Naive B cell (primary cell): ENCODE results near the gene MYF6. TPM values are rescaled to one million over a fixed set of nuclear protein-coding genes. Genes with fewer than 3 reads are reported as not detected.

Experiments used
- ATAC-seq, 2 donors: fragments of 150-1000 bp; cut with Tn5 transposase; 2 replicates each; pipeline ENCODE4 v1.10.0; 2021; ENCODE audit warnings: low read depth in 2 of 2, mild to moderate bottlenecking in 2 of 2, moderate library complexity in 2 of 2
- DNase-seq: peaks from one replicate; pipeline ENCODE4 v3.0.0; 2022
- H3K27ac Mint-ChIP-seq, 6 donors: one replicate each; pipeline ENCODE4 v1.8.0; 2020 to 2022; ENCODE audit warnings: mild to moderate bottlenecking in 6 of 6, mixed read lengths in 6 of 6, moderate library complexity in 5 of 6, inconsistent platforms in 2 of 6
- H3K27me3 Mint-ChIP-seq, 3 donors: one replicate each; pipeline ENCODE4 v1.8.0; 2021 to 2022; ENCODE audit warnings: mixed read lengths in 3 of 3, mild to moderate bottlenecking in 1 of 3
- H3K36me3 Mint-ChIP-seq, 2 donors: one replicate each; pipeline ENCODE4 v1.8.0; 2020 to 2022; ENCODE audit warnings: mixed read lengths in 2 of 2, inconsistent platforms in 1 of 2, mild to moderate bottlenecking in 1 of 2
- H3K4me1 Mint-ChIP-seq, 3 donors: one replicate each; pipeline ENCODE4 v1.8.0; 2020 to 2022; ENCODE audit warnings: mixed read lengths in 3 of 3, inconsistent platforms in 1 of 3, mild to moderate bottlenecking in 1 of 3, moderate library complexity in 1 of 3
- H3K4me3 Mint-ChIP-seq, 8 donors: one replicate each; pipeline ENCODE4 v1.8.0; 2020 to 2022; ENCODE audit warnings: mild to moderate bottlenecking in 8 of 8, mixed read lengths in 8 of 8, moderate library complexity in 8 of 8, inconsistent platforms in 2 of 8
- H3K9me3 Mint-ChIP-seq, 7 donors: one replicate each; pipeline ENCODE4 v1.8.0; 2020 to 2022; ENCODE audit warnings: mixed read lengths in 7 of 7, mild to moderate bottlenecking in 5 of 7, inconsistent platforms in 2 of 7, moderate library complexity in 1 of 7
- polyA plus RNA-seq, 6 donors: library from polyadenylated mRNA; unstranded; fragments of 300-500 nt; fragmentation: Illumina TruSeq; gene quantifications; one replicate each; pipeline ENCODE4 v1.2.3, GENCODE V29; 2021; ENCODE audit warnings: low read depth in 6 of 6

The MYF6 gene
- polyA plus RNA-seq, 6 donors from 2014 or later, result 1.1 TPM; not detected in 5

DNA sequence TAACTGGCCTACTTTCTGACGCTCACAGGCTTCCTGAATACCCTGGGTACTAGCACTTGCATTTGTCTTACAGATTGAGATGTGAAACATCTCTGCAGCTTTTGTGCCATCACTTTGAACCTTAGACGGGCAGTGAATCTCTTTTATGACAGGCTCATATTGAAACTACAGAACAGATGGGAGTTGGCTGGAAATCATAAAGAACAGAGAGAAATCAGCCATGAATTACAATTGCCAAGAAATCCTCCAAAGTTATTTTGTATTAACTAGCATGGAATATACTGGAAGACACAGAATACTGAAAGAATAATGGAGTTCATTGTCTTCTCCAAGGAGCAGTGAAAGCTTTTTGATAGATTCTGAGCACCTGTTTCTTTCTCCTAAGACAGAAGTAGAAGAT, 42.0 kb downstream of the MYF6 start:
- Mint-ChIP-seq H3K36me3 (no peaks in the 10 kb centered on the region), H3K4me1 (no peaks in the 10 kb centered on the region), H3K27me3 (no peaks in the 10 kb centered on the region), H3K4me3 (no peak overlapping the region), H3K27ac (no peak overlapping the region), H3K9me3 (peaks cover 0 to 4% (median 0%) of the 10 kb centered on the region in 7 donors)
- DNase-seq, result no peak
- no peak for ATAC-seq

DNA sequence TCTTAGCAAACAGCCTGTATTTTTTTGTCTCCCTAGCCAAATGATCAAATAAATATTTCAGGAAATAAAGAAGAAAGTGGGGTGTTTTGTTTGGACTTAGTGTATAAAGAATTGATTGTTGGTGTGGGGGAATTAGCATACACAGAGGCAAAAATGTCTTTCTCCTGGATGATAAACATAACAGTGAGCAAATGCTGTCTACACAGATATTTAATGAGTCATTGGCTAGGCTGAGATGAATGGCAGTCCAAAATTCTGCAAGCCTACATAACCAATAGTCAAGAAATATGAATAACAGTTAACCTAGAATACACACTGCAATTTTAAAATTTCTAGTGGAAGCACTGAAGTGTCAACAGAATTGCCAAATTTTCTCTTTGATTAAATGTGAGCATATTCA, 45.0 kb downstream of the MYF6 start:
- H3K36me3 Mint-ChIP-seq, result no peaks in the 10 kb centered on the region
- no peaks in the 10 kb centered on the region for H3K27me3 Mint-ChIP-seq
- DNase-seq (no peak), ATAC-seq (no peak)
- H3K27ac Mint-ChIP-seq, result no peak overlapping the region
- no peaks in the 10 kb centered on the region for H3K4me1 Mint-ChIP-seq
- peaks cover 0 to 10% (median 0%) of the 10 kb centered on the region in 7 donors for H3K9me3 Mint-ChIP-seq
- no peak overlapping the region for H3K4me3 Mint-ChIP-seq

GRCh38 chr12:80754274-80754673, 46.8 kb downstream of the MYF6 start:
- Mint-ChIP-seq H3K36me3 (no peaks in the 10 kb centered on the region), H3K4me3 (no peak overlapping the region), H3K27me3 (no peaks in the 10 kb centered on the region), H3K27ac (no peak overlapping the region), H3K9me3 (peaks cover 0 to 10% (median 0%) of the 10 kb centered on the region in 7 donors), H3K4me1 (no peaks in the 10 kb centered on the region)
- DNase-seq (no peak), ATAC-seq (no peak)

DNA sequence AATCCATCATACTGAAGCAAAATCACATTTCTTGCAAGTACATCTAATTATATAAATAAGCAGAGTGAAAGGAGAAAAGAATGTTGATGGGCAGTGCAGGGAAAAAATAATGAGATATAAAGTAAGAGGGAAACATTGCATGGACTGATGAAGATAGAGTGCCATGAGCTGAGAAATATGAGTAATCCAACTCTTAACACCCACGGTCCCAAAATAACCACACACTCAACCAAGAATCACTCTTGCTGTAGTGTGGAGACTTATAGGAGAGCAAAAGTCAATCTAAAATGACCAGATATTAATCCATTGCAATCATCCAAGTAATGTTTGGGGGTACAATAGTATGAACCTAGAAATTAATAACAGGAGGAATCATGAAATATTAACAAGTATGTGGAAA, 49.4 kb downstream of the MYF6 start:
- Mint-ChIP-seq H3K9me3 (peaks cover 0 to 10% (median 0%) of the 10 kb centered on the region in 7 donors), H3K27ac (no peak overlapping the region), H3K36me3 (no peaks in the 10 kb centered on the region), H3K4me1 (no peaks in the 10 kb centered on the region), H3K4me3 (no peak overlapping the region), H3K27me3 (no peaks in the 10 kb centered on the region)
- no peak for DNase-seq
- no peak for ATAC-seq

Other genes with a start within 250 kb of the MYF6 start
- not detected for gene MYF5, start 9.3 kb downstream of the MYF6 start, polyA plus RNA-seq
- 1 to 10 TPM in 1 of 6 donors, not detected in 5; 2.2 TPM for gene LIN7A, start 230.3 kb downstream of the MYF6 start, polyA plus RNA-seq